Nucleus accumbens (tissue), 56 donors: ENCODE measurements around the gene SPDYC.

Source experiments
- DNase-seq, 56 donors: peaks; one replicate each; lab custom pipeline; 2025; lab: John Stamatoyannopoulos, UW

The SPDYC gene

GRCh38 chr11:65204143-65204542 lies 34.1 kb downstream of the SPDYC start:
- no peak for DNase-seq

- DNase-seq = peak in 32 of 56 donors; percentile 15 to 83 (median 54)
These were observed 34.9 kb downstream of the SPDYC start for GRCh38 chr11:65204646-65205601.

GRCh38 chr11:65205602-65205967 lies 35.6 kb downstream of the SPDYC start:
- no peak for DNase-seq

GRCh38 chr11:65206441-65206841 lies 36.4 kb downstream of the SPDYC start:
- DNase-seq = no peak

GRCh38 chr11:65206901-65207300 lies 36.9 kb downstream of the SPDYC start:
- DNase-seq = no peak

- DNase-seq = no peak
These were observed 38.1 kb downstream of the SPDYC start for GRCh38 chr11:65207918-65208784.

- DNase-seq = no peak
These were observed 39.0 kb downstream of the SPDYC start for GRCh38 chr11:65208785-65209710.

- no peak for DNase-seq
These were observed 39.8 kb downstream of the SPDYC start for GRCh38 chr11:65209711-65210360.

GRCh38 chr11:65210361-65210731 lies 40.3 kb downstream of the SPDYC start:
- DNase-seq = no peak

- DNase-seq = no peak
These were observed 40.7 kb downstream of the SPDYC start for GRCh38 chr11:65210748-65211147.

GRCh38 chr11:65211293-65212105 lies 41.5 kb downstream of the SPDYC start:
- DNase-seq = no peak

- DNase-seq = no peak
These were observed 42.3 kb downstream of the SPDYC start for GRCh38 chr11:65212226-65212801.

GRCh38 chr11:65213322-65214211 lies 43.5 kb downstream of the SPDYC start:
- DNase-seq = peak in 1 of 56 donors; percentile 11

GRCh38 chr11:65214212-65214845 lies 44.3 kb downstream of the SPDYC start:
- no peak for DNase-seq

GRCh38 chr11:65215441-65216076 lies 45.5 kb downstream of the SPDYC start:
- DNase-seq = peak in 3 of 56 donors; percentile 9 to 80 (median 50)

GRCh38 chr11:65216830-65217229 lies 46.8 kb downstream of the SPDYC start:
- peak in 1 of 56 donors; percentile 51 for DNase-seq
